ENCODE measurements around the gene PRSS50.

DNA sequence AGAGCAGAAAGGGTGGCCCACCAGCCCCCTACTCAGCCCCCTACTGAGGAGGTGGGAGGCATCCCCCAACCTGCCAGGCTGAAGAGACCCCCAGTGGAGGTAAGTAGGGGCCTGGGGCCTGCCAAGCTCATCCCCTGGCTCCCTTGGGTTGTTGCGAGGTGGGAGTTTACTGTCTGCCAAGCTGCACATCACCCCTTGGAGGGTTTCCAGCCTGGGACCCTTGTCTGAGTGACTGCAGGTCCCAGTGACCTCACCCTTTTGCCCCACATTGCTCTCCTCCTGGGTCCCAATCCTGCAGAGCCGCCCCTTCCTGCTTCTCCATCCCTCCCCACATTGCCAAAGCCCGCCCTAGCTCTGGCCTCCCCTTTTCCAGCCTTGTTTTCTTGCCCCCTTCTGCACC lies 23.1 kb downstream of the PRSS50 start:
- TF ChIP-seq POLR2A (IDR thresholded peaks at IDR 0.05), result no peak
- no peak for TF ChIP-seq CTCF (IDR thresholded peaks at IDR 0.05)
- TF ChIP-seq POLR2AphosphoS5 (IDR thresholded peaks at IDR 0.05), result no peak
